Mesendoderm (in vitro differentiated cells): ENCODE results near the gene PRSS56.

Experiments
- DNase-seq: peaks from one replicate; pipeline ENCODE4 v3.0.0; 2013
- H2AK5ac ChIP-seq: 2 replicates; pipeline ENCODE4 v1.6.1; 2013; ENCODE audit warnings: low read length, inconsistent platforms
- H2BK120ac ChIP-seq: 2 replicates; pipeline ENCODE4 v1.6.1; 2013; ENCODE audit warnings: low read depth, mild to moderate bottlenecking, low read length, moderate library complexity, mixed read lengths
- H2BK15ac ChIP-seq: replicated peaks from 2 replicates; pipeline ENCODE4 v1.6.1; 2013; ENCODE audit warnings: low read depth, mild to moderate bottlenecking, moderate library complexity
- H2BK5ac ChIP-seq: 2 replicates; pipeline ENCODE4 v1.6.1; 2013; ENCODE audit warnings: low read length, inconsistent platforms
- H3K18ac ChIP-seq: 2 replicates; pipeline ENCODE4 v1.6.1; 2013; ENCODE audit warnings: mild to moderate bottlenecking, low read length, mixed read lengths
- H3K23ac ChIP-seq: one replicate; pipeline ENCODE4 v1.6.1; 2013; ENCODE audit warnings: low read length
- H3K27ac ChIP-seq: 2 replicates; pipeline ENCODE4 v1.5.1; 2013; ENCODE audit warnings: low read depth, mild to moderate bottlenecking, inconsistent platforms, low read length, moderate library complexity
- H3K27me3 ChIP-seq: 2 replicates; pipeline ENCODE4 v1.6.1; 2013; ENCODE audit warnings: low read length, control low read depth, mild to moderate bottlenecking, inconsistent platforms; ENCODE audit not compliant: insufficient read depth, poor library complexity
- H3K36me3 ChIP-seq: 2 replicates; pipeline ENCODE4 v1.6.1; 2013; ENCODE audit warnings: low read length, inconsistent platforms; ENCODE audit not compliant: control insufficient read depth, insufficient read depth
- H3K4ac ChIP-seq: one replicate; pipeline ENCODE4 v1.6.1; 2013; ENCODE audit warnings: low read depth, mild to moderate bottlenecking, low read length, moderate library complexity
- H3K4me1 ChIP-seq: 2 replicates; pipeline ENCODE4 v1.6.1; 2013; ENCODE audit warnings: low read depth, low read length, inconsistent platforms; ENCODE audit not compliant: control insufficient read depth
- H3K4me2 ChIP-seq: 2 replicates; pipeline ENCODE4 v1.6.1; 2013; ENCODE audit warnings: low read length
- H3K4me3 ChIP-seq: 2 replicates; pipeline ENCODE4 v1.5.1; 2013; ENCODE audit warnings: mild to moderate bottlenecking, low read length
- H3K56ac ChIP-seq: one replicate; pipeline ENCODE4 v1.6.1; 2013; ENCODE audit warnings: low read length
- H3K79me1 ChIP-seq: 2 replicates; pipeline ENCODE4 v1.6.1; 2013; ENCODE audit warnings: low read length, inconsistent platforms
- H3K79me2 ChIP-seq: 2 replicates; pipeline ENCODE4 v1.6.1; 2013; ENCODE audit warnings: mild to moderate bottlenecking, low read length; ENCODE audit not compliant: control insufficient read depth, insufficient read depth
- H3K9ac ChIP-seq: 2 replicates; pipeline ENCODE4 v1.6.1; 2013; ENCODE audit warnings: low read length, inconsistent platforms
- H4K5ac ChIP-seq: one replicate; pipeline ENCODE4 v1.6.1; 2013; ENCODE audit warnings: low read length
- H4K8ac ChIP-seq: one replicate; pipeline ENCODE4 v1.6.1; 2013; ENCODE audit warnings: low read depth, mild to moderate bottlenecking, control low read depth, low read length, moderate library complexity
- WGBS: extraction: QIAGEN DNeasy Blood & Tissue Kit; methylation state at CpG from one replicate; pipeline ENCODE4 v1.1.7; 2013; ENCODE audit warnings: low lambda C conversion rate, missing lambda C conversion rate; ENCODE audit not compliant: insufficient coverage; ENCODE audit errors: extremely low coverage; 5-methylcytosine and 5-hydroxymethylcytosine counted together

Gene PRSS56

GRCh38 chr2:232524771-232525170, 4.6 kb downstream of the PRSS56 start:
- Histone ChIP-seq H3K4me1 (no peaks in the 10 kb centered on the region), H3K4ac (no peak overlapping the region), H3K79me2 (no peaks in the 10 kb centered on the region), H3K56ac (no peak overlapping the region), H4K8ac (no peak overlapping the region), H3K27ac (no peak overlapping the region), H2BK120ac (no peak overlapping the region), H3K27me3 (peaks cover 17% of the 10 kb centered on the region), H2BK15ac (no peak overlapping the region), H2AK5ac (no peak overlapping the region), H3K18ac (no peak overlapping the region), H3K36me3 (no peaks in the 10 kb centered on the region), H3K9ac (no peak overlapping the region), H3K4me3 (no peak overlapping the region), H3K4me2 (no peak overlapping the region), H2BK5ac (no peak overlapping the region), H4K5ac (no peak overlapping the region), H3K23ac (no peak overlapping the region), H3K79me1 (no peaks in the 10 kb centered on the region)
- no peak for DNase-seq
- WGBS = no CpG with 5 or more reads among the region's 6 CpGs

- Histone ChIP-seq H4K8ac (no peak overlapping the region), H4K5ac (no peak overlapping the region), H2BK15ac (no peak overlapping the region), H3K4me1 (no peaks in the 10 kb centered on the region), H3K79me1 (no peaks in the 10 kb centered on the region), H3K18ac (no peak overlapping the region), H3K4ac (no peak overlapping the region), H3K79me2 (no peaks in the 10 kb centered on the region), H2BK5ac (no peak overlapping the region), H3K4me2 (no peak overlapping the region), H3K23ac (no peak overlapping the region), H3K27me3 (peaks cover 17% of the 10 kb centered on the region), H3K4me3 (no peak overlapping the region), H3K9ac (no peak overlapping the region), H2BK120ac (no peak overlapping the region), H3K27ac (no peak overlapping the region), H3K56ac (no peak overlapping the region), H2AK5ac (no peak overlapping the region), H3K36me3 (no peaks in the 10 kb centered on the region)
- no peak for DNase-seq
- no CpG with 5 or more reads among the region's 14 CpGs for WGBS
These were observed 5.0 kb downstream of the PRSS56 start for GRCh38 chr2:232525199-232525598.

DNA sequence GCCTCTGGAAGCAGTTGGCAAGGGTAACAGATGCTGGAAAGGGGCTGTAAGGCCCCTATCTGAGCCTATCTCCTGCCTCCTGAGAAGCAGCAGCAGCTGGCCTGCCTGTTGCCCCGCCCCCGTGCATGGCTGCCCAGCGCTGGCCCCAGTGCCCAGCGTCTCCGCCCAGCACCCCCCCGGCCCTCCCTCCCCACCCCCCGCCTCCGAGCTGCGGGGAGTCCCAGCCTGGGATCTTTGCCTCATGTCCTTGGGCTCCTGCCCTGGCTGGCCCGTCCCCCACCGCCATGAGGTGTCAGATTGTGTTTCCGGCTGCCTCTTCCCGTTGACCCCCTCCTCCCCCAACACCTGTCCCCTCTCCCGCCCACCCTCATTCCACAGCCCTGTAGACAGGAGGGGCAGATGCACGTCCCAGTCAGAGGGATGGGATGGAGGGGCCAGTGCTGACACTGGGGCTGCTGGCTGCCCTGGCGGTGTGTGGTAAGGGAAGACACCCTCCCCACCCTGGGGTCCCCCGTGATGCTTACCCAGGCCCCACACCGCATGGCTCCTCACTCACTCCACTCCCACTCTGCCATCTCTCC, 5.7 kb downstream of the PRSS56 start, which contains the start of gene CHRND:
TSS of gene CHRND (plus strand) at position 370 of the 581 bp plus-strand sequence. CDS start at position 426, 56 bp downstream.
- no peak within 1 kb of the TSS for H4K5ac ChIP-seq
- no CpG with 5 or more reads among the region's 18 CpGs for WGBS
- no peak within 1 kb of the TSS for H3K4me2 ChIP-seq
- H2BK15ac ChIP-seq = no peak within 1 kb of the TSS
- H2BK5ac ChIP-seq = no peak within 1 kb of the TSS
- no peak within 1 kb of the TSS for H3K23ac ChIP-seq
- no peaks in the 10 kb centered on the region for H3K36me3 ChIP-seq
- no peak within 1 kb of the TSS for H3K4ac ChIP-seq
- no peak within 1 kb of the TSS for H3K4me3 ChIP-seq
- H3K79me2 ChIP-seq = no peaks in the 10 kb centered on the region
- no peak within 1 kb of the TSS for H2AK5ac ChIP-seq
- H2BK120ac ChIP-seq = no peak within 1 kb of the TSS
- H3K18ac ChIP-seq = no peak within 1 kb of the TSS
- H3K56ac ChIP-seq = no peak within 1 kb of the TSS
- H3K27ac ChIP-seq = no peak within 1 kb of the TSS
- H3K9ac ChIP-seq = no peak within 1 kb of the TSS
- H3K4me1 ChIP-seq = no peaks in the 10 kb centered on the region
- no peaks in the 10 kb centered on the region for H3K79me1 ChIP-seq
- H4K8ac ChIP-seq = no peak within 1 kb of the TSS
- no peak for DNase-seq
- peaks cover 17% of the 10 kb centered on the region for H3K27me3 ChIP-seq

- Histone ChIP-seq H2AK5ac (no peak overlapping the region), H3K4me2 (no peak overlapping the region), H3K23ac (no peak overlapping the region), H3K18ac (no peak overlapping the region), H3K56ac (no peak overlapping the region), H3K79me1 (no peaks in the 10 kb centered on the region), H3K36me3 (no peaks in the 10 kb centered on the region), H3K4ac (no peak overlapping the region), H2BK15ac (no peak overlapping the region), H3K4me1 (no peaks in the 10 kb centered on the region), H3K79me2 (no peaks in the 10 kb centered on the region), H2BK5ac (no peak overlapping the region), H4K8ac (no peak overlapping the region), H3K27me3 (peaks cover 17% of the 10 kb centered on the region), H3K27ac (no peak overlapping the region), H3K9ac (no peak overlapping the region), H3K4me3 (no peak overlapping the region), H2BK120ac (no peak overlapping the region), H4K5ac (no peak overlapping the region)
- WGBS = no CpG with 5 or more reads among the region's 13 CpGs
- DNase-seq = no peak
These were observed 6.3 kb downstream of the PRSS56 start for GRCh38 chr2:232526372-232526941.

GRCh38 chr2:232527905-232528470, 7.8 kb downstream of the PRSS56 start:
- no peak overlapping the region for H3K4ac ChIP-seq
- no peak overlapping the region for H3K27ac ChIP-seq
- no peak overlapping the region for H4K5ac ChIP-seq
- no peak overlapping the region for H2AK5ac ChIP-seq
- H3K4me2 ChIP-seq = no peak overlapping the region
- H3K9ac ChIP-seq = no peak overlapping the region
- no peaks in the 10 kb centered on the region for H3K79me2 ChIP-seq
- no peak overlapping the region for H3K4me3 ChIP-seq
- H2BK15ac ChIP-seq = no peak overlapping the region
- no peaks in the 10 kb centered on the region for H3K79me1 ChIP-seq
- no CpG with 5 or more reads among the region's 6 CpGs for WGBS
- H2BK120ac ChIP-seq = no peak overlapping the region
- H3K18ac ChIP-seq = no peak overlapping the region
- no peak overlapping the region for H3K56ac ChIP-seq
- H3K27me3 ChIP-seq = peaks cover 9% of the 10 kb centered on the region
- no peak for DNase-seq
- H4K8ac ChIP-seq = no peak overlapping the region
- no peak overlapping the region for H3K23ac ChIP-seq
- H3K4me1 ChIP-seq = no peaks in the 10 kb centered on the region
- no peak overlapping the region for H2BK5ac ChIP-seq
- H3K36me3 ChIP-seq = no peaks in the 10 kb centered on the region
